HG03025 (cell line): ENCODE measurements around the gene RBBP4.
"Not testable (repeated sequence)": the region's sequence is repeated elsewhere in the genome, so short reads cannot be mapped to it uniquely, and the experiment has no call there.

Source experiments
- ATAC-seq: cut with Tn5 transposase; IDR thresholded peaks from one replicate; pipeline ENCODE4 v1.9.1; 2021; ENCODE audit warnings: mild to moderate bottlenecking, moderate library complexity; ENCODE audit not compliant: unreplicated experiment, low FRiP score

Gene RBBP4

GRCh38 chr1:32685498-32685897 lies 34.5 kb downstream of the RBBP4 start:
- ATAC-seq, result no peak

DNA sequence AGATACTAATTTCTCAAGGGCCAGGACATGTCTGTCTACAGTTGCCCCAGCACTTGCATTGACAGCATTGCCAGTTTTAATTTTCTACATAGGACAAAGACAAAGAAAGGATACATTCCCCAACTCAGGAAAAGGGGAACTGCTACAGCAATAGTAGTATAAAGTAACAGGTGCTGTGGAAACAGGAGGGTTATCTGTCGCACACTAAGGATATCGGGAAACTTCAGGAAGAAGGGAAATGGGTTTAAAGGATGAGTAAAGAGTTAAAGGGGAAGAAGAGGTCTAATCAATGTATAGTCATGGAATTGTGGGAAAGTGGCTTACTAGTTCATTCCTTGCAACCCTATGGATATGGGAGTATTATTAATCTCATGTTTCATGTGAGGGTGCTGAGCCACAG lies 35.4 kb downstream of the RBBP4 start:
- no peak for ATAC-seq

DNA sequence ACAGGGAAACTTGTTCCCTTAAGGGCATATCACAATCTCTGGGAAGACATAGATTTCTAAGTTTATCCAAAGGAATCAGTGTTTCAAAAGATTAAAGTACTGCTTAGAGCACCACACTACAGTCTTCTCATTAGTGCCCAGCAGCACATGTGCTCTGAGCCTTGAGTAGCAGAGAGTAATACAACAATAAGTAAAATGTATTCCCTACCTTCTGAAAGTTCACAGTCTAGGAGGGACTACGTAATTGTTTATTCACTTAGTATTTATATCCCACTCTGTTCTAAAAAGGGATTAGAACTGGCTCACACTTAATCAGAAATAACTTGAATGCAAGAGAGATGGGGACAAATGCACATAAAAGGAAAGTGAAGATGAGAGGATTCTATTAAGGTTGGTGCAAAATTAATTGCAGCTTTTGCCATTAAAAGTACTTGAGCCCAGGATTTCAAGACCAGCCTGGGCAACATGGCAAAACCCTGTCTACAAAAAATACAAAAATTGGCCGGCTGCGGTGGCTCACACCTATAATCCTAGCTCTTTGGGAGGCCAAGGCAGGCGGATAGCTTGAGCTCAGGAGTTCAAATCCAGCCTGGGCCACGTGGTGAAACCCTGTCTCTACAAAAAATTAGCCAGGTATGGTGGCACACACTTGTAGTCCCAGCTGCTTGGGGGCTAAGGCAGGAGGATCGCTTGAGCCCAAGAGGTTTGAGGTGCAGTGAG lies 42.6 kb downstream of the RBBP4 start:
- no peak for ATAC-seq

- no peak for ATAC-seq
These were observed 44.3 kb downstream of the RBBP4 start for GRCh38 chr1:32695098-32695904.

GRCh38 chr1:32696041-32696440 lies 45.0 kb downstream of the RBBP4 start:
- ATAC-seq, result no peak

- not testable (repeated sequence) for ATAC-seq
These were observed 46.0 kb downstream of the RBBP4 start for GRCh38 chr1:32696996-32697395.

DNA sequence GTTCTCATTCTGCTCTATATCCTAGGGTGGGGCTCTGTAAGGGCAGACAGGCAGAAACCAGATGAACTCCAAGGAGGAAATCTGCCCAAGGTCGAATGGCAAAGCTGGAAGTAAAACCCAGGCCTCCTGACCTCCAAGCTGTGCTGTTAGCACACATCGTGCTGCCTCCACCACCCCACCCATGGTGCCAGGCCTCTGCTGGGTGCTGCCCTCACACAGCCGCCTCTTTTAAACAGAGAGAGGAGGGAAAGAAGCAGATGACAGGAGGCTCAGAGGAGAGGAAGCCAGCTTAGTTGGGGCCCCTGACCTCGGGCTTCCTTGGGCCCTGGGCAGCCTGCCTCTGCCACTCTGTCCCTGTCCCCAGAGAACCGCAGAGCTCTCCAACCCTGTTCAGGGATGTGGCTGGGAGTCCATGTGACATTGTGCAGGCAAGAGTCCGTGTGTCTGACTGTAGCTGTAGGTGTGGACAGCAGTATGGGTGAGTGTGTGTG lies 50.5 kb downstream of the RBBP4 start:
- no peak for ATAC-seq

GRCh38 chr1:32701951-32702598 lies 51.1 kb downstream of the RBBP4 start:
- ATAC-seq, result no peak

DNA sequence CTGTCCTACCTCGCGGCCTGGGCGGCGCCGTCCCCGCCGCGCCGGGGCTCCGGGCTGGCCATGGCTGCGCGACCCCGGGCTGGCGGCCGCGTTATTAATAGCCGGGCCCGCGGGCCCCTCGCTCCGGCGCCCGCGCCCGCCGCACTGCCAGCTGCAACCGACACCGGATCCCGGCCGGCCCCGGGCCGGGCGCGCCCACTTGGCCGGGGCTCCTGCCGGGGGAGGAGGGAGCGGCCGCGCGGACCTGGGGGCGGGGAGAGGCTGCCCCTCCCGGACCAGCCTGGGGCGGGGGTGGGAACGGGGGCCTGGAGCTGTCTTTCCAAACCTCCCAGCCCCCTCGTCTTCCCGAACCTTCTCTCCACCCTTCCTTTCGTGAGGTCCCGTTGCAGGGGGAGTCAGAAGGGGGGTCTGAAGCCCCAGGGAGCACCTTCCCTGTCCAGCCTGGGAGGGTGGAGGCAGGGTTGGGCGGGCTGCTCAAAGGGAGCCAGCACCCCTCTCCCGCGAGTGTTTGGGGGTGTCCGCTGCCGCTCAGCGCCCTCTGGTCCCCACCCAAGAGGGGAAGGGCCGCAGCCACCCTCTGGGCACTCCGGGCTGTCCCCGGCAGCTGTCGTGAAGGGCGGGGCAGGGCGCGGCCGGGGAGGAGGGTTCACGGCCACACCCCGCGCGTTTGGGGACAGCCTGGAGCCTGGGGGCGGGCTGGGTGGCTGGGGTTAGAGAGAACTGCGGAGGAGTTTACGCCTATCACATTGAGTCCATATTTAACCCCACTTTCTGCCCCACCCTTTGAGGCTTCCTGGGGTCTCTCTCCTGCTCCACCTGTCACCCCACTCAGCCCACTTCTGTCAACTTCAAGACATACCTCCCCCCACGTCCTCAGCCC lies 51.8 kb downstream of the RBBP4 start, which contains the start of gene SYNC:
Gene SYNC (minus strand): TSS at position 172 of the 880 bp plus-strand sequence. CDS start 110 bp downstream, at position 62.
- ATAC-seq, result no peak

GRCh38 chr1:32703479-32704291 lies 52.7 kb downstream of the RBBP4 start:
- no peak for ATAC-seq

- ATAC-seq, result no peak
These were observed 54.5 kb downstream of the RBBP4 start for GRCh38 chr1:32705516-32705915.

DNA sequence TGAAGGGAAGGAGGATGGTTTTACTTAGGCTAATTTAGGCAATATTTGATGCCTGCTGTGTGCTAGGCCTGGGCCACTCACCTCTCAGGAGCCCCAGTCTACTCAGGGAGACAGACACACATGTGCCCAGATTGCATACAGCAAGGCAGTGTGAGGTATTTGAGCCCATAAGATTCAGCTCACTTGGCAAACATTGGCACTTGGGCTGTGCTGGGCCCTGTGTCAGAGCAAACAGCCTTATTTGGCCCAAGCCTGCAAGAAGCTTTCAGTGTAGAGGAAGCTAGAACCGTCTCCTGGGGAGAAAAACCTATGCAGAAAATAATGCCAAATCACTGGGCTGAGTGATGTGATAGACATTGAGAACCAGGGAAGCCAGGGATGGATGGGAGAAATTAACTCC lies 55.5 kb downstream of the RBBP4 start:
- no peak for ATAC-seq

DNA sequence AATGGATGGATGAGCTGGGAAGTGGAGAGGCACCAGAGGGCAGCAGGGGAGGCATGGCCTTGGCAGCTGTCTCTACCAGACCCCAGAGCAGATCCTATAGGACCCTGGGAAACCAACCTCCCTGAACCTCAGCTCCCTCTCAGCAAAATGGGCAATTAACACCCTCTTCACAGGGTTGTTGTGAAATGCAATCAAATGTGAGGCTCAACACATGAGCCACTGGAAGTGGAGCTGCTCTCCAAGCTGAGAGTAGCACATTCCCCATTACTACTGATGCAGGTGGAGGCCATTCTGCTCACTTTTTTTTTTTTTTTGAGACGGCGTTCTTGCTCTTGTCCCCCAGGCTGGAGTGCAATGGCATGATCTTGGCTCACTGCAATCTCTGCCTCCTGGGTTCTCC lies 58.1 kb downstream of the RBBP4 start:
- ATAC-seq, result no peak

- ATAC-seq, result no peak
These were observed 58.5 kb downstream of the RBBP4 start for GRCh38 chr1:32709476-32709875.

DNA sequence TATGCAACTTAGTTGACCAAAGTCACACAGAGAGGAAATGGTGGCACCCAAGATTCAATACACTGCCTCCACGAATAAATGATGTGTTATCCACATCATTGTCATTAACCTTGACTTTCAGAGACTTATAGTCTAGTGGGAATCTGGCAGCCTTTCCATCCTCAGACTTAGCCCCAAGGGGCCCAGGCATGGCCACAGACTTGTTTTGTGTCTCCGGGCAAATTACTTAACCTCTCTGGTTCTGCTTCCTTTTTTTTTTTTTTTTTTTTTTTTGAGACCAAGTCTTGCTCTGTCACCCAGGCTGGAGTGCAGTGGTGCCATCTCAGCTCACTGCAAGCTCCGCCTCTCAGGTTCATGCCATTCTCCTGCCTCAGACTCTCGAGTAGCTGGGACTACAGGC lies 60.2 kb downstream of the RBBP4 start:
- ATAC-seq, result not testable (repeated sequence)

- no peak for ATAC-seq
These were observed 62.1 kb downstream of the RBBP4 start for GRCh38 chr1:32713081-32713480.

GRCh38 chr1:32714277-32714676 lies 63.3 kb downstream of the RBBP4 start:
- no peak for ATAC-seq

DNA sequence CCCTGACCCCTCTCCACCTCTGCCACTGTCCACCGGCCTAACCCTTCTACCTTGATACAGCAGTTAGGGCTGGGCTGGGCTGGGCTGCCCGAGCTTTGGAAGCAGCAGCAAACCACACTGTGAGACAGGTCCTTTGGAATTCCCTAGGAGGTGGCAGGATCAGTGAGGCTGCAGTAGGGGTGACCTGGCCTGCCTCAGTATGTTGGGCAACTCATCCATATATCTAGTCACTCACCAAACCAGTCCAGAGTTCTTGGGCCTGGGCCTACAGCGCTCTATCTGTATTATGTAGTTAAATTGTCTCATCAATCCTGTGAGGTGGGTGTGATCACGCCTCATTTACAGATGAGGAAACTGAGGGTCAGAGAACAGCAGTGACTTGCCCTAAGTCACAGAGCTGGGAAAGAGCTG lies 64.9 kb downstream of the RBBP4 start:
- no peak for ATAC-seq
